H1 (cell line): ENCODE results near the gene CD226. TPM values are rescaled to one million over a fixed set of nuclear protein-coding genes. Genes with fewer than 3 reads are reported as not detected.

Experiments
- CTCF ChIA-PET: fragments of 300-600 bp; sonication (Branson Sonifier 250); formaldehyde crosslinking; loops from one replicate; lab custom pipeline; 2021; ENCODE audit not compliant: partially characterized antibody; lab: Charles Lee
- POLR2A ChIA-PET: fragments of 300-600 bp; sonication (Branson Sonifier 250); formaldehyde crosslinking; loops from one replicate; lab custom pipeline; 2021; ENCODE audit warnings: inconsistent platforms; ENCODE audit not compliant: partially characterized antibody; lab: Charles Lee
- DNase-seq, 2 experiments: peaks; one replicate each; pipeline versions ENCODE4 v3.0.0 to v3.0.0-alpha.2; 2010 to 2022; ENCODE audit warnings: low spot score in 2 of 2, low read depth in 1 of 2, mixed read lengths in 1 of 2
- FAIRE-seq: peaks from 2 replicates; lab custom pipeline; 2011; peaks lifted over from hg19 to GRCh38; lab: Jason Lieb, UNC
- H2AFZ ChIP-seq: 2 replicates; pipeline ENCODE4 v1.8.1; 2012; ENCODE audit warnings: low read length, inconsistent platforms
- H2AK5ac ChIP-seq: 2 replicates; pipeline ENCODE4 v1.6.1; 2013; ENCODE audit warnings: low read depth, low read length
- H2BK120ac ChIP-seq: replicated peaks from 2 replicates; pipeline ENCODE3; 2013; ENCODE audit warnings: low read depth, low read length, inconsistent platforms
- H2BK12ac ChIP-seq: 2 replicates; pipeline ENCODE4 v1.6.1; 2013; ENCODE audit warnings: low read depth, low read length
- H2BK15ac ChIP-seq: 2 replicates; pipeline ENCODE4 v1.6.1; 2013; ENCODE audit warnings: low read length
- H2BK20ac ChIP-seq: 2 replicates; pipeline ENCODE4 v1.6.1; 2013; ENCODE audit warnings: low read length
- H2BK5ac ChIP-seq: 2 replicates; pipeline ENCODE4 v1.6.1; 2013; ENCODE audit warnings: low read depth, low read length
- H3K14ac ChIP-seq: 2 replicates; pipeline ENCODE4 v1.6.1; 2013; ENCODE audit warnings: inconsistent platforms; ENCODE audit not compliant: insufficient read length
- H3K18ac ChIP-seq: 2 replicates; pipeline ENCODE4 v1.6.1; 2013; ENCODE audit warnings: low read length; ENCODE audit errors: extremely low read depth
- H3K23ac ChIP-seq: 2 replicates; pipeline ENCODE4 v1.6.1; 2013; ENCODE audit warnings: inconsistent platforms; ENCODE audit not compliant: insufficient read length
- H3K23me2 ChIP-seq: 2 replicates; pipeline ENCODE4 v1.6.1; 2013; ENCODE audit warnings: low read depth, low read length
- H3K27ac ChIP-seq: 2 replicates; pipeline ENCODE4 v1.6.1; 2011; ENCODE audit warnings: low read depth, low read length, inconsistent platforms
- H3K27me3 ChIP-seq, 4 experiments: replicated peaks in 1 of 4; 1 replicate in 1 of 4; 2 replicates in 3 of 4; pipeline versions ENCODE4 v1.6.1 to v1.8.1; 2011 to 2013; ENCODE audit warnings: low read length in 3 of 4, mild to moderate bottlenecking in 3 of 4, inconsistent platforms in 2 of 4, mixed read lengths in 2 of 4, moderate library complexity in 1 of 4; ENCODE audit not compliant: control insufficient read depth in 3 of 4, insufficient read depth in 3 of 4; ENCODE audit errors: extremely low read depth in 1 of 4
- H3K36me3 ChIP-seq, 4 experiments: 2 replicates each; pipeline versions ENCODE4 v1.6.1 to v1.8.1; 2011 to 2013; ENCODE audit warnings: mild to moderate bottlenecking in 4 of 4, low read length in 3 of 4, moderate library complexity in 2 of 4, control low read depth in 1 of 4, inconsistent platforms in 1 of 4; ENCODE audit not compliant: insufficient read depth in 4 of 4, control insufficient read depth in 2 of 4
- H3K4ac ChIP-seq: replicated peaks from 2 replicates; pipeline ENCODE3; 2013; ENCODE audit warnings: low read length, low read depth, mixed read lengths, inconsistent platforms; ENCODE audit not compliant: insufficient read length
- H3K4me1 ChIP-seq, 4 experiments: replicated peaks in 1 of 4; 1 replicate in 1 of 4; 2 replicates in 3 of 4; pipeline versions ENCODE4 v1.6.1 to v1.8.1; 2011 to 2013; ENCODE audit warnings: low read length in 3 of 4, inconsistent platforms in 2 of 4, mixed read lengths in 1 of 4; ENCODE audit not compliant: insufficient read depth in 4 of 4, control insufficient read depth in 3 of 4
- H3K4me2 ChIP-seq, 2 experiments: 2 replicates each; pipeline versions ENCODE4 v1.6.1 to v1.8.1; 2011 to 2013; ENCODE audit warnings: low read depth in 2 of 2, low read length in 2 of 2, control low read depth in 1 of 2, inconsistent platforms in 1 of 2, mild to moderate bottlenecking in 1 of 2; ENCODE audit not compliant: insufficient read depth in 1 of 2
- H3K4me3 ChIP-seq, 4 experiments: fragments of 200-600, 300-600 bp in 1 of 4; sonication (generic), shearing (Covaris generic), sonication (Bioruptor Twin) in 1 of 4; 2 replicates each; pipeline versions ENCODE4 v1.5.1 to v1.8.1; 2011 to 2016; ENCODE audit warnings: low read length in 4 of 4, low read depth in 3 of 4, control low read depth in 2 of 4, inconsistent platforms in 2 of 4, mild to moderate bottlenecking in 2 of 4, mixed read lengths in 1 of 4, moderate library complexity in 1 of 4; ENCODE audit not compliant: insufficient read depth in 2 of 4; ENCODE audit errors: extremely low read depth in 1 of 4
- H3K56ac ChIP-seq: replicated peaks from 2 replicates; pipeline ENCODE3; 2013; ENCODE audit warnings: low read depth, mild to moderate bottlenecking, mixed read lengths, low read length, inconsistent platforms; ENCODE audit not compliant: insufficient read length
- H3K79me1 ChIP-seq: 2 replicates; pipeline ENCODE4 v1.6.1; 2013; ENCODE audit warnings: low read depth, low read length, control low read depth
- H3K79me2 ChIP-seq, 2 experiments: 2 replicates each; pipeline versions ENCODE4 v1.6.1 to v1.8.1; 2012 to 2013; ENCODE audit warnings: low read length in 2 of 2, mild to moderate bottlenecking in 2 of 2, inconsistent platforms in 1 of 2; ENCODE audit not compliant: insufficient read depth in 2 of 2, control insufficient read depth in 1 of 2
- H3K9ac ChIP-seq, 4 experiments: replicated peaks in 1 of 4; 1 replicate in 1 of 4; 2 replicates in 3 of 4; pipeline versions ENCODE4 v1.6.1 to v1.8.1; 2011 to 2013; ENCODE audit warnings: low read depth in 3 of 4, low read length in 3 of 4, control low read depth in 2 of 4, mild to moderate bottlenecking in 2 of 4, moderate library complexity in 2 of 4, inconsistent platforms in 1 of 4; ENCODE audit errors: extremely low read depth in 1 of 4
- H3K9me3 ChIP-seq, 2 experiments: 2 replicates each; pipeline versions ENCODE4 v1.6.1 to v1.8.1; 2012 to 2013; ENCODE audit warnings: mild to moderate bottlenecking in 2 of 2, moderate library complexity in 2 of 2, control low read depth in 1 of 2, inconsistent platforms in 1 of 2, low read depth in 1 of 2, low read length in 1 of 2, mixed read lengths in 1 of 2; ENCODE audit not compliant: insufficient read depth in 2 of 2
- H4K20me1 ChIP-seq, 2 experiments: replicated peaks in 1 of 2; 2 replicates each; pipeline versions ENCODE3 to v1.8.1; 2011 to 2013; ENCODE audit warnings: inconsistent platforms in 2 of 2, low read length in 2 of 2, mild to moderate bottlenecking in 1 of 2; ENCODE audit not compliant: insufficient read depth in 2 of 2, control insufficient read depth in 1 of 2
- H4K5ac ChIP-seq: 2 replicates; pipeline ENCODE4 v1.6.1; 2013; ENCODE audit warnings: low read length, low read depth, mixed read lengths, inconsistent platforms; ENCODE audit not compliant: insufficient read length
- H4K8ac ChIP-seq: 2 replicates; pipeline ENCODE4 v1.8.0; 2013; ENCODE audit warnings: mild to moderate bottlenecking, moderate library complexity, low read length, inconsistent platforms; ENCODE audit not compliant: insufficient read depth; ENCODE audit errors: extremely low read depth
- H4K91ac ChIP-seq: replicated peaks from 2 replicates; pipeline ENCODE3; 2013; ENCODE audit warnings: low read length, mixed read lengths, inconsistent platforms; ENCODE audit not compliant: insufficient read length
- CBX5 ChIP-seq: fragments of 300-800, 300-1000 bp; sonication (generic); IDR thresholded peaks from 2 replicates; pipeline ENCODE4 v1.7.1; 2016; ENCODE audit warnings: antibody characterized with exemption, low read length, low read depth
- CBX8 ChIP-seq: fragments of 300-800, 300-1000 bp; sonication (generic); IDR thresholded peaks from 2 replicates; pipeline ENCODE4 v1.7.1; 2016; ENCODE audit warnings: low read depth, low read length, borderline replicate concordance
- EZH2 ChIP-seq: fragments of 200-600 bp; sonication (generic); IDR thresholded peaks from 2 replicates; pipeline ENCODE4 v1.7.1; 2012; ENCODE audit warnings: low read depth, mild to moderate bottlenecking, moderate library complexity, low read length, inconsistent platforms; ENCODE audit not compliant: severe bottlenecking
- HDAC2 ChIP-seq, 2 experiments: fragments of 300-600 bp in 1 of 2; sonication (generic) in 1 of 2; IDR thresholded peaks; 2 replicates each; pipeline ENCODE4 v1.6.1; 2011 to 2012; ENCODE audit warnings: low read depth in 2 of 2, low read length in 2 of 2, mild to moderate bottlenecking in 2 of 2, moderate library complexity in 2 of 2, borderline replicate concordance in 1 of 2, inconsistent platforms in 1 of 2
- HDAC6 ChIP-seq: IDR thresholded peaks from one replicate; pipeline ENCODE4 v1.7.1; 2012; ENCODE audit warnings: low read depth, mild to moderate bottlenecking, inconsistent platforms, low read length, moderate library complexity
- JUN ChIP-seq: IDR thresholded peaks from 2 replicates; pipeline ENCODE4 v1.6.1; 2011; ENCODE audit warnings: low read depth, mild to moderate bottlenecking, improper control_type of control experiment, low read length
- NANOG ChIP-seq: IDR thresholded peaks from 2 replicates; pipeline ENCODE4 v1.6.1; 2011; ENCODE audit warnings: low read length, low read depth, mild to moderate bottlenecking, inconsistent platforms; ENCODE audit not compliant: insufficient read depth, poor library complexity, severe bottlenecking
- RFX5 ChIP-seq: IDR thresholded peaks from 2 replicates; pipeline ENCODE4 v1.6.1; 2011; ENCODE audit warnings: low read depth, low read length, improper control_type of control experiment, borderline replicate concordance
- SRF ChIP-seq: IDR thresholded peaks from 2 replicates; pipeline ENCODE4 v1.6.1; 2011; ENCODE audit warnings: mild to moderate bottlenecking, low read depth, low read length, moderate library complexity
- WGBS, 2 experiments: shearing (Covaris generic) in 1 of 2; methylation state at CpG; one replicate each; pipeline versions ENCODE4 v1.1.6 to v1.1.7; 2013 to 2015; ENCODE audit warnings: low lambda C conversion rate in 2 of 2, mixed read lengths in 2 of 2, inconsistent platforms in 1 of 2, low coverage in 1 of 2, missing lambda C conversion rate in 1 of 2; ENCODE audit not compliant: insufficient replicate concordance in 2 of 2, insufficient coverage in 1 of 2, insufficient read length in 1 of 2; ENCODE audit errors: extremely low coverage in 1 of 2, missing lambda C conversion rate in 1 of 2; 5-methylcytosine and 5-hydroxymethylcytosine counted together
- polyA plus RNA-seq, 7 experiments: library from polyadenylated mRNA; depleted of rRNA in 3 of 7; stranded (reverse) in 5 of 7; unstranded in 2 of 7; fragments of >200 nt in 5 of 7; fragments of 200-250 nt in 2 of 7; gene quantifications; 1 replicate in 5 of 7; 2 replicates in 1 of 7; 4 replicates in 1 of 7; pipeline versions ENCODE4 v1.2.1 to v1.2.3, GENCODE V29; 2011 to 2013; ENCODE audit warnings: missing spikeins in 2 of 7, mixed read lengths in 2 of 7
- total RNA-seq: library from RNA; stranded (reverse); fragmentation: NEBNext Ultra II Directional; extraction: Animal tissue kit (Norgen Biotek cat#: 25700); gene quantifications from 2 replicates; pipeline ENCODE4 v1.2.1, GENCODE V29; 2021

CD226 gene
- total and polyA plus RNA-seq, 2 of the 8 experiments (the other 6 are each of a cell fraction or from before 2014, with no cell fraction given), result not detected

GRCh38 chr18:69890558-69890957 lies 57.1 kb downstream of the CD226 start:
- POLR2A ChIA-PET, result no interaction called here
- H3K27ac ChIP-seq, result no peak overlapping the region
- no peaks in the 10 kb centered on the region for H3K79me2 ChIP-seq
- H2BK12ac ChIP-seq, result no peak overlapping the region
- H3K79me1 ChIP-seq, result no peaks in the 10 kb centered on the region
- TF ChIP-seq HDAC6 (no peak), JUN (no peak), SRF (no peak), CBX8 (no peak), HDAC2 (IDR thresholded peaks at IDR 0.05; ENCODE audit: borderline replicate concordance in 1 of 2, low read depth in 2 of 2, low read length in 2 of 2) (no peak), EZH2 (no peak), NANOG (no peak), RFX5 (no peak), CBX5 (no peak)
- H3K9ac ChIP-seq, result no peak overlapping the region
- H2AK5ac ChIP-seq, result no peak overlapping the region
- H3K4ac ChIP-seq, result no peak overlapping the region
- H3K4me1 ChIP-seq, result no peaks in the 10 kb centered on the region
- no peaks in the 10 kb centered on the region for H4K20me1 ChIP-seq
- no peak overlapping the region for H2AFZ ChIP-seq
- no peak overlapping the region for H4K5ac ChIP-seq
- WGBS, 2 experiments, result 95% methylated on average over 1 of the region's 1 CpG; no CpG with 5 or more reads in 1 of the 2 experiments
- no peak overlapping the region for H2BK15ac ChIP-seq
- FAIRE-seq (no peak), DNase-seq (no peak)
- no peak overlapping the region for H4K91ac ChIP-seq
- no peaks in the 10 kb centered on the region for H3K9me3 ChIP-seq
- H2BK120ac ChIP-seq, result no peak overlapping the region
- no peaks in the 10 kb centered on the region; the same call in 1 of the 2 replicates for H3K23me2 ChIP-seq
- no peak overlapping the region for H3K23ac ChIP-seq
- H3K36me3 ChIP-seq, result no peaks in the 10 kb centered on the region
- H3K56ac ChIP-seq, result no peak overlapping the region
- H4K8ac ChIP-seq, result no peak overlapping the region
- H3K4me3 ChIP-seq, result no peak overlapping the region
- H3K18ac ChIP-seq, result no peak overlapping the region
- CTCF ChIA-PET, result no interaction called here
- no peak overlapping the region for H3K4me2 ChIP-seq
- H3K14ac ChIP-seq, result no peak overlapping the region
- H2BK5ac ChIP-seq, result no peak overlapping the region
- no peak overlapping the region for H2BK20ac ChIP-seq
- H3K27me3 ChIP-seq, result no peaks in the 10 kb centered on the region
